GDM1 (cell line): Measurements from ENCODE around the gene TBXA2R.
"Not testable (repeated sequence)": the region's sequence is repeated elsewhere in the genome, so short reads cannot be mapped to it uniquely, and the experiment has no call there.

ENCODE experiments used
- DNase-seq: peaks from one replicate; lab custom pipeline; 2025; lab: John Stamatoyannopoulos, UW

Gene TBXA2R

GRCh38 chr19:3577723-3578344, 28.8 kb downstream of the TBXA2R start:
- no peak for DNase-seq

- no peak for DNase-seq
These were observed 29.8 kb downstream of the TBXA2R start for GRCh38 chr19:3576696-3577443.

- DNase-seq: no peak
These were observed 30.6 kb downstream of the TBXA2R start for GRCh38 chr19:3575949-3576673.

DNA sequence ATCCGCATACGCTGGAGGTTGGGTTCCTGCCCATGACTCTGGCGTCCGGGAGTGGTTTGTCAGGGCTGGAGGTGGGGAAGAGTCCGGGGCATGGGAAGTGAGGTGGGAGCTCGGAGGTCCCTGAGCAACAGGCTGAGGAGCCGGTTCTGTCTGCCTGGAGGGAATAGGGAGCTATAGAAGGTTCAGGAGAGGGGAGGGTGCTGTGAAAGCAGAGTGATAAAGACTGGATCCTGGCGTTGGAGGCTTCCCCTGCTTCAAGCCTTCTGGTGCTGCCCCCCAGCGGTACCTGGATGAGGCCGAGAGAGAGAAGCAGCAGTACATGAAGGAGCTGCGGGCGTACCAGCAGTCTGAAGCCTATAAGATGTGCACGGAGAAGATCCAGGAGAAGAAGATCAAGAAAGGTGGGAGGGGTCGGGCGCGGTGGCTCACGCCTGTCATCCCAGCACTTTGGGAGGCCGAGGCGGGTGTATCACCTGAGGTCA, 31.4 kb downstream of the TBXA2R start:
- no peak for DNase-seq

GRCh38 chr19:3573858-3574637, 32.6 kb downstream of the TBXA2R start:
- peak; percentile 96 for DNase-seq

- DNase-seq: no peak
These were observed 33.4 kb downstream of the TBXA2R start for GRCh38 chr19:3573162-3573857.

GRCh38 chr19:3572855-3573161, 33.9 kb downstream of the TBXA2R start, which contains the start of gene HMG20B:
Gene HMG20B (plus strand): TSS chr19:3572944. CDS start chr19:3573310, 366 bp downstream.
- no peak for DNase-seq

- peak; percentile 100 for DNase-seq
These were observed 34.4 kb downstream of the TBXA2R start for GRCh38 chr19:3572132-3572854.

GRCh38 chr19:3570606-3571011, 36.1 kb downstream of the TBXA2R start:
- DNase-seq: no peak

- DNase-seq: not testable (repeated sequence)
These were observed 36.6 kb downstream of the TBXA2R start for GRCh38 chr19:3570042-3570441.

DNA sequence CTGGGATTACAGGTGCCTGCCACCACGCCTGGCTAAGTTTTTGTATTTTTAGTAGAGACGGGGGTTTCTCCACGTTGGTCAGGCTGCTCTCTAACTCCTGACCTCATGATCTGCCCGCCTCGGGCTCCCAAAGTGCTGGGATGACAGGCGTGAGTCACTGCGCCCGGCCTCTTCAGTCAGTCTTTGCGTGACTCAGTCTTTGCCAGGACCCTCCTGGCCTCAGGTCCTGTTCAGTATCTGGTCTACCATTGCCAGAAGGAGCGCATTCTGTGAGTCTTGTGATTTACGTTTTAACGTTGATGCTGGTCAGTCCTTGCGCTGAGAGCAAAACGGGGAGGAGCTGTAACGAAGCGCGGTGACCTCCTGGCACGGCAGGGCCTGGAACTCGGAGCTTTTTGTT, 41.5 kb downstream of the TBXA2R start:
- DNase-seq: no peak

GRCh38 chr19:3563709-3564524, 42.8 kb downstream of the TBXA2R start:
- no peak for DNase-seq

DNA sequence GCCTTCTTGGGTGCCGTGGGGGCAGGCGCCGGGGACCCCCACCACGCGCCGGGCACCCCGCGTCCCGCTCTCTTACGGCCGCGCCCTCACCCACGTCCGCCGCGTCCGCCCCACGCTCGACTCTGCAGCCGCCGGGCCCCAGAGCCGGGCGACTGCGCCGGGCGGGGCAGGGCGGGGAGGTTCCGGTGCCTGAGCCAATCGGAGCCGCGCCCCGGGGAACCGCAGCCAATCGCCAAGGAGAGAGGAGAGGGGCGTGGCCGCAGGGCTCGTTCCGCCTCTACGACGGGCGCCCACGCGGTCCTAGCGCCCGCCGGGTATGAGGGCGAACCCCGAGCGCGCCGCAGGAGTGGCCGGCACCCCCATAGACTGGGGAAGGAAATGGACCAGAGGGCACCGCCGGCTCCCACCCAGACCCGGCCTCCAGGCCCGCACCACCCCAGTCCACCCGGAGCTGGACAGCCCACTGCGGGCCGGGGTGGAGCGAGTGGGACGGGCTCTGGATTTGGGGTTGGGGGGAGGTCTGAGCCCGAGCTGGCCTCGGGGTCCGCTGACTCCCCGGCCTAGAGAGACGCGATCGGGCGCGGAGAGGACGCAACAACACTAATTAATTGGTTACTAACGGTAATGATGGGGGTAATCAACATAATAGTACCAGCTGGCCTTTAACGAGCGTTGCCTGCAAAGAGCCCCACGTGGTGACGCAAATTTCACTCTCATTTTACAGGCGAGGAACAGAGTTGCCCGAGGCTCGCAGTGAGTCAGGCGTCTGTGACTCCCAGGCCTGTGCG, 49.0 kb downstream of the TBXA2R start, which contains the start of gene MFSD12:
MFSD12 (minus strand) TSS at position 126 of the 788 bp plus-strand sequence. CDS start 183 bp downstream, outside the sequence.
- peak; percentile 91 for DNase-seq

GRCh38 chr19:3556978-3557460, 49.7 kb downstream of the TBXA2R start:
- DNase-seq: no peak

DNA sequence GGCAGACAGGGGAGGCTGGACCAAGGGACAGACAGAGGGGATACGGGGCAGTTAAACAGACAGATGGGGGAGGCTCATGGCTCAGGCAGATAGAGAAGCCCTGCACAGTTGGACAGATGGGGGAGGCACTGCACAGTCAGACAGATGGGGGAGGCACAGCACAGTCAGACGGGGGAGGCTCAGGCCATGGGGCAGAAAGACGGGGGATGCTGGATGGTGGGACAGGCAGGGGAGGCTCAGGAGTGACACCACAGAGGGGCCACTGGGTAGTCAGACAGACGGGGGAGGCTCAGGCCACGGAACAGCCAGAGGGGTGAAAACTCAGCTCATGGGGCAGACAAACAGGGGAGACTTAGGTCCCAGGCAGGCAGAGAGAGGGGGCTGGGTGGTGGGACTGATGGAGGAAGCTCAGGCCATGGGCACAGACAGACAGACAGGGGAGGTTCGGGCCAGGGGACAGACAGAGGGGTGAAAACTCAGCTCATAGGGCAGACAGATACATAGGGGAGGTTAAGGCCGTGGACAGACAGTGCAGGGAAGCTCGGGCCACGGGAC, 50.2 kb downstream of the TBXA2R start:
- DNase-seq: no peak

- no peak for DNase-seq
These were observed 50.8 kb downstream of the TBXA2R start for GRCh38 chr19:3555653-3556422.

GRCh38 chr19:3554254-3555083, 52.2 kb downstream of the TBXA2R start:
- DNase-seq: peak; percentile 37
